Raji (cell line): ENCODE data around the gene DLEC1.

Source experiments
- POLR2A ChIP-seq: IDR thresholded peaks from 2 replicates; pipeline ENCODE4 v1.6.1; 2011; ENCODE audit warnings: low read depth, low read length, control low read depth; ENCODE audit not compliant: insufficient read depth

The DLEC1 gene

GRCh38 chr3:38168151-38169026, 129.4 kb downstream of the DLEC1 start:
- no peak for TF ChIP-seq POLR2A

- no peak for TF ChIP-seq POLR2A
Observed at GRCh38 chr3:38169027-38169317, 130.0 kb downstream of the DLEC1 start.

DNA sequence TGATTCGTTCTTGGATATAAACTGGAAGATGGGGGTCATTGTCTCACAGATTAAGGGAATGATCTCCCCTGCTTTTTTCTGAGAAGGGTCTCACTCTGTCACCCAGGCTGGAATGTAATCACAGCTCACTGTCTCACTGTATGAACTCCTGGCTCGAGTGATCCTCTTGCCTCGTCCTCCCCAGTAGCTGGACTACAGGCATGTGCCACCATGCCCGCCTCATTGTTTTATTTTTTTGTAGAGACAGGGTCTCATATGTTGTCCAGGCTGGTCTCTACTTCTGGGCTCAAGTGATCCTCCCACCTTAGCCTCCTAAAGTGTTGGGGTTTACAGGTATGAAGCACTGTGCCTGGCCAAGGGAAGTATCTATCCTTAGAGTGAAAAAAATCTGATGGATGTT, 131.7 kb downstream of the DLEC1 start:
- no peak for TF ChIP-seq POLR2A

DNA sequence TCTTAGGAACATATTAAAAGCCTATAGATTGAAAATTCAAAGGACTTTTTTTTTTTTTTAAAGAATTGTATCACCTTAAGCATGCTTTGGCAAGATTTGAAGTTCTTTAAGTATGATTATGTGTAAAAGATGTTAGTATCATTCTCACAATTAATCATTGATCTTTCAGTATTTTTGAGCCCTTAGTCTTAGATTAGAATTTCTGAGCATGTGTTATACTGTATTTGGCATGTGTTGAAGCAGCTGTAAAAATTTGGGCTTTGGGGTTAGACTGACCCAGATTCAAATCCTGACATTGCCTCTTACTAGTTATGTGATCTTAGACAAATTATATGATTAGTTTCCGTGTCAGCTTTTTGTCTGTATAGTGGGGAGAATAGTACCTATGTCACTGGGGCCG, 132.6 kb downstream of the DLEC1 start:
- TF ChIP-seq POLR2A, result no peak
